Activated gamma-delta T cell treated with anti-CD3 and anti-CD28 coated beads, Interleukin-2, amount 50 U/mL, for 16 hours (primary cell): ENCODE data around the gene SNTG2.
"Not testable (repeated sequence)": the region's sequence is repeated elsewhere in the genome, so short reads cannot be mapped to it uniquely, and the experiment has no call there.

ENCODE experiments used
- DNase-seq: peaks from one replicate; pipeline ENCODE4 v3.0.0-alpha.2; 2020; ENCODE audit warnings: low read depth

Gene SNTG2

DNA sequence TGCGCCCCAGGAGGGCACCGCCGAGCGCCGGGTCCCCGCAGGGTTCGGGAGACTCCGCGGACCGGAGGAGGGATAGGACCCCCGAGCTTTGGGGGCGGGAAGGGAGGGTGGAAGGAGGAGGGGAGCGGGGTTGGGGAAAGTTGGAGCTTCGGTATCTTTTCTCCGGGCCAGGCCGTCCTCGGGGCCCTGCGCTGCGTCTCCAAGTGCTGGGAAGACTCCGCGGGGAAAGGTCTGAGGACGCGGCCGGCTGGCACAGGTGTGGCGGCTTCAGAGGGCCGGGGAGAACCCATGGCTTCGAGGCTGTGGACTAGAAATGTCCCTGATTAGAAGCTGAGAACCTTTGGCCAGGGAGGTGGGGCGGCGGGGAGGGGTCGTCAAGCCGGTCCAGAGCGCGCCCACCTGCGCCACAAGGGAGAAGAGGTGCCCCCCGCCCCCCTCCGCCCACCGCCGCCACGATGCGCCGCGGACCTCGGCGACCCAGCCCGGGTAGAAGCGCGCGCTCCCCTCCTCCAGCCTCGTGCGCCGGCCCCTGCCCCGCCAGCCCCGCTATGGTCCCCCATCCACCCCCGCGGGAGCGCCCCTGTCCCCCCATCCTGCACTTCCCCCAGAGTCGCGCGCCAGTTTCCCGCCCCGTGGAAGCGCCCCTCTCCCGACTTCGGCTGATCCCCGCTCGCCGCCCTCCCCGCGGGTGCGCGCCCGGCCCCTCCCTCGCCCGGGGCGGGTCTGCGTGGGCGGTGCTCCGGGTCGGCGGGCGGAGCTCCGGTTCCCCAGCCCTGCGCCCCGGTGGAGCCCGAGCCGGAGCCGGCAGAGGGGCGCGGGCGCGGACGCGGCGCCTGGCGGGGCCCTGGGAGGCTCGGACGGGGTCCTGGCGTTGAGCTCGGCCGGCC lies at the start of gene SNTG2:
Gene SNTG2 (plus strand): TSS at position 770 of the 887 bp plus-strand sequence. CDS start 148 bp downstream, outside the sequence.
- DNase-seq, result no peak

DNA sequence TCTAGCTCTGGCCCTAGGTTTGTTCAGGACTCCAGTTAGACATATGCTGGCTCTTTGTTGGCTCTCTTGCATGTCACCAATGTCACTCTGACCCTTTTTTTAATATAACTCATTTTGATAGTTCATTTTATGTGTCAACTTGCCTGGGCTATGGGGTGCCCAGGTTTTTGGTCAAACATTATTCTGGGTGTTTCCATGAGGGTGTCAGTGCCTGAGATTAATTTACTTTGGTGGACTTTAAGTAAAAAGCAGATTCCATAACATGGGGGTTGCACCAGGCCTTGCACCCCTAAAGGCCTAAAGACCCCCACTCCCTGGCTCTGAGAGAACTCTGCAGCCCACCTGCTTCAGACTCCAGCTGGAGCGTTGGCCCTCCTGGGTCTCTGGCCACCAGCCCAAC lies 48.1 kb upstream of the SNTG2 start:
- no peak for DNase-seq

GRCh38 chr2:903223-903900 lies 47.3 kb upstream of the SNTG2 start:
- no peak for DNase-seq

GRCh38 chr2:904246-905024 lies 46.2 kb upstream of the SNTG2 start:
- no peak for DNase-seq

GRCh38 chr2:905091-905832 lies 45.4 kb upstream of the SNTG2 start:
- no peak for DNase-seq

- DNase-seq, result no peak
These were observed 44.9 kb upstream of the SNTG2 start for GRCh38 chr2:905833-906140.

DNA sequence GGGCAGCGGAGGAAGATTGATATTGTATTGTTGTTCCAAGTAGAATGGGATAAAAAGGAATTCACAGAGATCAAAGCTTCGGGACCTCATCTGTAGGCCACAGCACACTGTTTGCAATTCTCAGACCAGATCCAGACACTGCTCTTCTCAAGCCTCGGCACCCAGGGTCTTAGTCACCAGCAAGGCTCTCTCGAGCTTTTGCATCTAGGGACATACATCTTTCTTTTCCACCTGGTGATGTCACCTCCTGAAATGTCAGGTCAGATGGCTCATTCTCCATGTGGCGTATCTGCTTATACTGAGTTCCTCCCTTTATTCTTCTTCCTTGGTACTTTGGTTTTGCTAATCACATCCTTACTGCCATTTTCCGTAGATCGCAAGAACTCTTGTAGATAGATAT lies 42.9 kb upstream of the SNTG2 start:
- DNase-seq, result no peak

DNA sequence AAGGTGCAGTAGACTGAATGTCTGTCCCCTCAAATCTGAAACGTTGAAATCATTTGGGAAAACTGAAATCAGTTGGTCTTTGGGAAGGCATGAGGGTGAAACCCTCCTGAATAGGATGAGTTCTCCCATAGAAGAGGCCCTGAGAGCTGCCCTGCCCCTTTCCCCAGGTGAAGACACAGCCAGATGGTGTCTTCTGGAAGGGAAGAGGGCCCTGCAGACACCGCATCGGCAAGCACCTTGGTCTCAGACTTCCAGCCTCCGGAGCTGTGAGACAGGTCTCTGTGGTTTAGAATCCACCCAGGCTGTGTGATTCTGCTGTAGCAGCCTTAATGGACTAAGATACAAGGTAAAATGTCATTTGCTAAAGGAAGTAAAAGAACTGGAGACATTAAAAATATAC lies 42.1 kb upstream of the SNTG2 start:
- no peak for DNase-seq

DNA sequence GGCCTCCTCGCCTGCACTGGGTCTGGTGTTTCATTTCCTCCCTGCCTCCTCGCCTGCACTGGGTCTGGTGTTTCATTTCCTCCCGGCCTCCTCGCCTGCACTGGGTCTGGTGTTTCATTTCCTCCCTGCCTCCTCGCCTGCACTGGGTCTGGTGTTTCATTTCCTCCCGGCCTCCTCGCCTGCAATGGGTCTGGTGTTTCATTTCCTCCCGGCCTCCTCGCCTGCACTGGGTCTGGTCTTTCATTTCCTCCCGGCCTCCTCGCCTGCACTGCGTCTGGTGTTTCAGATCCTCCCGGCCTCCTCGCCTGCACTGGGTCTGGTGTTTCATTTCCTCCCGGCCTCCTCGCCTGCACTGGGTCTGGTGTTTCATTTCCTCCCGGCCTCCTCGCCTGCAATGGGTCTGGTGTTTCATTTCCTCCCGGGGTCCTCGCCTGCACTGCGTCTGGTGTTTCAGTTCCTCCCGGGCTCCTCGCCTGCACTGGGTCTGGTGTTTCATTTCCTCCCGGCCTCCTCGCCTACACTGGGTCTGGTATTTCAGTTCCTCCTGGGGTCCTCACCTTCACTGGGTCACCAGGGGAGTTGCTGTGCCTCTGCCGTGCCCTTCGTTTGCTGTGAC lies 40.8 kb upstream of the SNTG2 start:
- not testable (repeated sequence) for DNase-seq

- DNase-seq, result no peak
These were observed 40.0 kb upstream of the SNTG2 start for GRCh38 chr2:910698-911097.

DNA sequence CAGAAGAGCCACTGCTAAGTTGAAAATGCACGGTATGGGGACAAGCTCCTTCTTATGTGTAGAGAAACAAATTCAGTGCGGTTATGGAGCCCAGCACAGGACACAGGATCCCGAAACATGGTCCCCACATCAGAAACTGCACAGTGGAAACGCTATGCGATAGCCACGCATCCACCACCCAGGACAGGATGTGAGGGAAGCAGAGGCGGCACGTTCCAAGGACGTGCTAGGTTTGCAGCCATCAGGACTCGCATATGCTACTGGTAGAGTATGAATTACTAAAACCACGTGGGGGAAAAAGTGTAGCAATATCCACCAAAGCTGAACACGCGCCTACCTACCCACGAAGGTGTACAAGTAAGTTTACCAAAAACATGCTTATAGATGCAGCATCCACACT lies 34.7 kb upstream of the SNTG2 start:
- DNase-seq, result no peak

DNA sequence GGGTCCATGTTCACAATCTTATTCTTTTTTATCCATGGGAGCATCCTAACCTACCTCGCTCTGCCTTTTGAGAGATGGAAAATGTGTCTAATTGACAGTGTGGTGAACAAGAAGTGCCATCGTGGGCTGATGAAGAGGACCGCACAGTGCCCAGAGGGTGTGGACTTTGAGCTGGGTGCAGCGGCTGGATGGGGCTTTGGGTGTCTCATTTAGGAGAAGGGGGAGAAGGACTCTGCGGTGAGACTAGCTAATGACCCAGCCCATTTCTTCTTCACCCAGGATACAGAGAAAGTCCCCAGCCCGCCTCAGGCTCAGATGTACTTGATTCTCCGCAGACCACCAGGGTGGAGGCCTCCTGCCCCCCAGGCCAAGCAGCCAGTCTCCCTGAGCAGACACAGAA lies 33.7 kb upstream of the SNTG2 start:
- no peak for DNase-seq

DNA sequence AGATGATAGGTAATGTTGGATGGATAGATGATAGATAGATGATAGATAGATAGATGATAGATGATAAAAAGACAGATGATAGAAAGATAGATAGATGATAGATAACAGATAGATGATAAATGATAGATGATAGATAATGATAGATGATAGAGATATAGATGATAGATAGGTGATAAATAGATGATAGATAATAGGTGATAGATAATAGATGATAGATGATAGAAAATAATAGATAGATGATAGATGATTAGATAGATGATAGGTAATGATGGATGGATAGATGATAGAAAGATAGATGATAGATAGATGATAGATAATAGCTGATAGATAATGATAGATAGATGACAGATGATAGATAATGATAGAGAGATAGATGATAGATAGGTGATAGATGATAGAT lies 31.0 kb upstream of the SNTG2 start:
- no peak for DNase-seq

GRCh38 chr2:920573-920972 lies 30.1 kb upstream of the SNTG2 start:
- no peak for DNase-seq

- DNase-seq, result no peak
These were observed 29.6 kb upstream of the SNTG2 start for GRCh38 chr2:920999-921398.

GRCh38 chr2:922185-922584 lies 28.5 kb upstream of the SNTG2 start:
- DNase-seq, result no peak

DNA sequence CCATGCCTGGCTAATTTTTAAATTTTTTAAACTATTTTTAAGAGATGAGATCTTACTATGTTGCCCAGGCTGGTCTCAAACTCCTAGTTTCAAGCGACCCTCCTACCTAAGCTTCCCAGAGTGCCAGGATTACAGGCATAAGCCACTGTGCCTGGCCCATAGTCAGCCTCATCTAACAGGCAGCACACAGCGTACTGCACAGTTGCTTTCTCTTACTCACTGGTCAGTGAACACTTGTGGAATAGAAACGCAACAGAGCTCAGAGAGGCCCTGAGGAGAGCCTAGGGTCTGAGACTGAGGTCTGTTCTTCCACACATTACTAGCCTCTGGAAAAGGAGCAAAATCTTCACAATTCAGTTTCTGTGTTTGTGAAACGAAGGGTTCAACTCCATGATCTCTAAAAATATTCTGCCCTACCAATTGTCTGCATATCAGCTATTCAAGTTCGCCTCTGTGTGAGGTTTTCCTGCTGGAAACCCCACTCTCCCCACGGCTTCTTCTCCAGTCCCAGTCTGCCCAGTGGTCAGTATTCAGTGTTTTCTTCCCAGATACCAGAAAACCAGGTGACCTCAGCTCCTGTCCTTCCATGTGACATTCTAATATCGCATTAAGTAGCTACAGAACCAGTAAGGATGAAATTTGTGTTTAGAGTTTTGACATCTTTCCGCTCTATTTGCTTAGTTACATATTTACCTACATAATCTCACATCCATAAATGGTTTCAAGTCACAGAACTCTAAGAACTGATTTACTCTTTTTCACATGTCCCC lies 26.6 kb upstream of the SNTG2 start:
- DNase-seq, result no peak

DNA sequence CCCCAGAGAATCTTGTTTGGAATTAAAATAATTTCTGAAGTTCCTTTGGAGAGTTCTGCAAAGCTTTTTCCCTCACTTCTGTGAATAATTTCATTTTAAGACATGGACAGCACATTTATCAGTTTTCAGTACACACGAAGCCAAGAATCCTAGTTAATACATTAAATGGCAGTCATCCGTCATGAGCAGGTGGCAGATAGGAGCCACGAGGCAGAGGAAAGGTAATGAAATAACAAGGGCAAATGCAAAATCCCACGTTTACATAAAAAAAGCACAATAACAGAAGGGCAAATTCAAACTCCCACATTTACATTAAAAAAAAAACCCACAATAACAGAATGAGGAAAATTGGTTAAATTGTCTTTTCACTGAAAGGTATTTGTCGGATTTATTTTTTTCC lies 25.9 kb upstream of the SNTG2 start:
- no peak for DNase-seq

- DNase-seq, result no peak
These were observed 25.3 kb upstream of the SNTG2 start for GRCh38 chr2:925309-925708.

DNA sequence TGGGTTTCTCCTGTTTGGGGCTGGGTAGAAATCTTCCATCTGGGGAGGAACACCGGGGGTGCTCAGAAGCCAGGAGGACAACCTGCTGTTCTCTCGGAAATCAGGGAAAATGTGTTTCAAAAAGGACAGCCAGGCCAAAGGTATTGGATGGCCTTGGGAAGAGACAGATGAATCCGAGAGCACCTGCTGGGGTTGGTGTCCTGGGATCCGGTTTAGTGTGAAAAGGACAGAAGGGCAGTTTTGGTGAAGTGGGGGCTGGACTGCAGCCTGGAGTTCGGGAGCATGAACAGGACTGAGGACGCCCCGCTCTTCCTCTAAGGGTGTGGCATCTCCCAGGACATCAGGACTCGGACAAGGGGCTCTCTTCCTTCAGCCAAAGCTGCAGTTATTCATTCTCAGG lies 24.9 kb upstream of the SNTG2 start:
- no peak for DNase-seq

GRCh38 chr2:926259-926793 lies 24.3 kb upstream of the SNTG2 start:
- no peak for DNase-seq
